HCT116 (cell line): ENCODE results near the gene DDX55.

Source experiments
- CEBPB ChIP-seq: IDR thresholded peaks from 2 replicates; pipeline ENCODE4 v1.6.1; 2012; ENCODE audit warnings: low read depth
- CTCF ChIP-seq, 3 experiments: fragments of 200-600 bp in 1 of 3; sonication (generic) in 1 of 3; IDR thresholded peaks in 2 of 3; conservative IDR thresholded peaks in 1 of 3; 2 replicates each; pipeline ENCODE4 v1.5.1; 2012 to 2017; ENCODE audit warnings: low read depth in 2 of 3, low read length in 2 of 3, antibody characterized with exemption in 1 of 3, borderline replicate concordance in 1 of 3, control low read depth in 1 of 3, mild to moderate bottlenecking in 1 of 3, mixed read lengths in 1 of 3, mixed run types in 1 of 3, moderate library complexity in 1 of 3; ENCODE audit not compliant: insufficient read depth in 1 of 3
- EZH2 ChIP-seq: fragments of 200-600 bp; sonication (generic); IDR thresholded peaks from 2 replicates; pipeline ENCODE4 v1.6.1; 2017; ENCODE audit warnings: antibody characterized with exemption, mixed run types
- FOSL1 ChIP-seq: IDR thresholded peaks from 2 replicates; pipeline ENCODE4 v1.6.1; 2012; ENCODE audit warnings: low read depth
- POLR2AphosphoS5 ChIP-seq: IDR thresholded peaks from 2 replicates; pipeline ENCODE4 v1.6.1; 2011; ENCODE audit warnings: mild to moderate bottlenecking, low read depth, low read length, moderate library complexity
- RAD21 ChIP-seq: IDR thresholded peaks from 2 replicates; pipeline ENCODE4 v1.6.1; 2012; ENCODE audit warnings: low read depth, mild to moderate bottlenecking
- YY1 ChIP-seq: IDR thresholded peaks from 2 replicates; pipeline ENCODE4 v1.6.1; 2011; ENCODE audit warnings: low read length, low read depth, moderate library complexity, mild to moderate bottlenecking; ENCODE audit not compliant: insufficient replicate concordance; ENCODE audit errors: extremely low read depth
- TF ChIP-seq, protein P1 (sequence below): IDR thresholded peaks from 2 replicates; pipeline ENCODE4 v1.6.1; 2012

DNA sequence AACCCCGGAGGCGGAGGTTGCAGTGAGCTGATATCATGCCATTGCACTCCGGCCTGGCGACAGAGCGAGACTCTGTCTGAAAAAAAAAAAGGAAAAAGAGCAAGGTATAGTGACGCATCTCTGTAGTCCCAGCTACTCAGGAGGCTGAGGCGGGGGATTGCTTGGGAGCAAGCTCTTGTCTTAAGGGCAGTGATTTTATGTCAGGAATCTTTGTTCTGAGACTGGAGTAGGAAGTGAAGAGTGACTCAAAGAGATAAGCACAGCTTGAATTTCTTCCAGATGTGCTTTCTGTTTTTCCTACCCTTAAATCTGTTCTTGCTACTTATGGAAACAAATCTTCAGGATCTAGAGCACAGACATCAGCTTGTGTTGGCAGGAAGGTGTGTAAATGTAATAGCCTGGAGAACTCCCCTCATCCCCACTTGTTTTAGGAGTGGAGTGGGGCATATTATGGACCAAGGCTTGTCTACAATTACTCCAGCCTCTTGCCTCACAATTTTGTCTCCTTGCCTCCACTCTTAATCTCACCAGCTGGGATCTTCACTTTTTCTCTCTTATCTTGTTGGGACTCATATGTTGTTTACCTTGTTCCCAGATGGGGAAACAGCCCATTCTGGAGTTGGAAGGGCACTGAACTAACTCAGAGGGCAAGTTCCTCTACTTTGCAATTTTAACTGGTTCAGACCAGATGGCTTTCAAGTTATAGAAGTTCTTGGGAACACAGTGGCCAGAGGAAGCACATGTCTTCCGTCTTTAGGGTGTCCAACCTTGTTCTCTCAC, 10.0 kb upstream of the DDX55 start:
- TF ChIP-seq POLR2AphosphoS5 = no peak
- no peak for TF ChIP-seq YY1
- TF ChIP-seq CTCF (IDR thresholded peaks at IDR 0.05 in 2 of 3, conservative IDR thresholded peaks at IDR 0.05 in 1 of 3; ENCODE audit: borderline replicate concordance in 1 of 3, insufficient read depth in 1 of 3, low read depth in 2 of 3, low read length in 2 of 3) = no peak
- no peak for TF ChIP-seq CEBPB
- TF ChIP-seq EZH2 = no peak
- TF ChIP-seq, protein P1, sequence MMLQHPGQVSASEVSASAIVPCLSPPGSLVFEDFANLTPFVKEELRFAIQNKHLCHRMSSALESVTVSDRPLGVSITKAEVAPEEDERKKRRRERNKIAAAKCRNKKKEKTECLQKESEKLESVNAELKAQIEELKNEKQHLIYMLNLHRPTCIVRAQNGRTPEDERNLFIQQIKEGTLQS = no peak
- no peak for TF ChIP-seq RAD21
- no peak for TF ChIP-seq FOSL1
